Endothelial cell of umbilical vein (primary cell): ENCODE measurements around the gene SDR39U1. TPM values are rescaled to one million over a fixed set of nuclear protein-coding genes. Genes with fewer than 3 reads are reported as not detected.

Experiments
- BruUV-seq: library from RNA; stranded (reverse); fragments of 400-500 nt; replicated peaks from 2 replicates; lab custom pipeline; 2021; lab: Mats Ljungman, UMichigan
- CTCF ChIA-PET: fragments of 300-600, 350-600 bp; sonication (Branson Sonifier 250); formaldehyde crosslinking; loops from one replicate; lab custom pipeline; 2021; ENCODE audit warnings: antibody characterized with exemption, inconsistent platforms; lab: Charles Lee
- POLR2A ChIA-PET: fragments of 300-600, 350-600 bp; sonication (Branson Sonifier 250); formaldehyde crosslinking; loops from one replicate; lab custom pipeline; 2021; ENCODE audit warnings: antibody characterized with exemption, inconsistent platforms; lab: Charles Lee
- DNase-seq: peaks from one replicate; pipeline ENCODE4 v3.0.0-alpha.2; 2011; ENCODE audit warnings: low read depth, low spot score
- FAIRE-seq: peaks from 2 replicates; lab custom pipeline; 2011; peaks lifted over from hg19 to GRCh38; lab: Jason Lieb, UNC
- H2AFZ ChIP-seq: 2 replicates; pipeline ENCODE4 v1.6.0; 2012; ENCODE audit warnings: low read depth, low read length, control low read depth, inconsistent platforms
- H3K27ac ChIP-seq: 2 replicates; pipeline ENCODE4 v1.5.1; 2011; ENCODE audit warnings: low read depth, mild to moderate bottlenecking, control low read depth, low read length, moderate library complexity; ENCODE audit not compliant: insufficient read depth
- H3K27me3 ChIP-seq, 2 experiments: 2 replicates each; pipeline versions ENCODE4 v1.6.0 to v1.6.1; 2011; ENCODE audit warnings: low read length in 2 of 2, mixed read lengths in 1 of 2; ENCODE audit not compliant: control insufficient read depth in 2 of 2, insufficient read depth in 2 of 2
- H3K36me3 ChIP-seq, 2 experiments: 2 replicates in 1 of 2; 3 replicates in 1 of 2; pipeline ENCODE4 v1.5.1; 2011; ENCODE audit warnings: low read length in 2 of 2, mild to moderate bottlenecking in 1 of 2, moderate library complexity in 1 of 2; ENCODE audit not compliant: control insufficient read depth in 2 of 2, insufficient read depth in 2 of 2; ENCODE audit errors: extremely low read depth in 1 of 2
- H3K4me1 ChIP-seq: 3 replicates; pipeline ENCODE4 v1.5.1; 2011; ENCODE audit warnings: mild to moderate bottlenecking, low read length; ENCODE audit not compliant: control insufficient read depth, insufficient read depth; ENCODE audit errors: extremely low read depth
- H3K4me2 ChIP-seq: 2 replicates; pipeline ENCODE4 v1.6.1; 2011; ENCODE audit warnings: low read length, control low read depth, mixed read lengths; ENCODE audit not compliant: insufficient read depth
- H3K4me3 ChIP-seq, 3 experiments: fragments of 200-600 bp in 1 of 3; sonication (generic), shearing (Covaris generic) in 1 of 3; replicated peaks in 1 of 3; 2 replicates each; pipeline ENCODE4 v1.5.1; 2011 to 2016; ENCODE audit warnings: control low read depth in 3 of 3, low read length in 3 of 3, mild to moderate bottlenecking in 2 of 3, inconsistent platforms in 1 of 3, low read depth in 1 of 3, moderate library complexity in 1 of 3; ENCODE audit not compliant: insufficient read depth in 1 of 3
- H3K79me2 ChIP-seq: 2 replicates; pipeline ENCODE4 v1.6.0; 2012; ENCODE audit warnings: low read length, inconsistent platforms; ENCODE audit not compliant: control insufficient read depth, insufficient read depth
- H3K9ac ChIP-seq: replicated peaks from 2 replicates; pipeline ENCODE3; 2011; ENCODE audit warnings: low read length, control low read depth; ENCODE audit not compliant: insufficient read depth; ENCODE audit errors: extremely low read depth
- H3K9me1 ChIP-seq: replicated peaks from 3 replicates; pipeline ENCODE4 v1.6.0; 2011; ENCODE audit warnings: mild to moderate bottlenecking, low read length; ENCODE audit not compliant: control insufficient read depth, insufficient read depth; ENCODE audit errors: extremely low read depth
- H3K9me3 ChIP-seq: replicated peaks from 2 replicates; pipeline ENCODE4 v1.5.1; 2012; ENCODE audit warnings: low read length, inconsistent platforms; ENCODE audit not compliant: control insufficient read depth, insufficient read depth
- H4K20me1 ChIP-seq: replicated peaks from 2 replicates; pipeline ENCODE3; 2011; ENCODE audit warnings: mild to moderate bottlenecking, low read length; ENCODE audit not compliant: control insufficient read depth, insufficient read depth; ENCODE audit errors: extremely low read depth
- CTCF ChIP-seq, 2 donors: IDR thresholded peaks; 1 replicate in 1 of 2; 2 replicates in 1 of 2; pipeline ENCODE4 v1.5.1; 2011; ENCODE audit warnings: low read length in 2 of 2, mild to moderate bottlenecking in 2 of 2, moderate library complexity in 2 of 2, control low read depth in 1 of 2, inconsistent platforms in 1 of 2, low read depth in 1 of 2; ENCODE audit not compliant: insufficient read depth in 1 of 2; ENCODE audit errors: extremely low read depth in 1 of 2
- EZH2 ChIP-seq: IDR thresholded peaks from 2 replicates; pipeline ENCODE4 v1.6.1; 2012; ENCODE audit warnings: borderline replicate concordance, low read depth, mild to moderate bottlenecking, moderate library complexity, low read length, inconsistent platforms; ENCODE audit not compliant: severe bottlenecking
- FOS ChIP-seq: IDR thresholded peaks from 2 replicates; pipeline ENCODE4 v1.6.1; 2011; ENCODE audit warnings: mild to moderate bottlenecking, low read length, moderate library complexity, borderline replicate concordance; ENCODE audit not compliant: insufficient read depth
- GATA2 ChIP-seq: IDR thresholded peaks from 2 replicates; pipeline ENCODE4 v1.7.0; 2011; ENCODE audit warnings: low read depth, mild to moderate bottlenecking, moderate library complexity, mixed read lengths, low read length; ENCODE audit not compliant: insufficient read length, insufficient read depth
- JUN ChIP-seq: IDR thresholded peaks from 2 replicates; pipeline ENCODE4 v1.6.1; 2011; ENCODE audit warnings: borderline replicate concordance, low read depth; ENCODE audit not compliant: insufficient read length, insufficient read depth
- MAX ChIP-seq: IDR thresholded peaks from 2 replicates; pipeline ENCODE4 v1.6.1; 2011; ENCODE audit not compliant: insufficient read depth, insufficient read length
- MYC ChIP-seq: IDR thresholded peaks from one replicate; pipeline ENCODE4 v1.6.1; 2011; ENCODE audit warnings: mild to moderate bottlenecking, low read depth, low read length
- POLR2A ChIP-seq: IDR thresholded peaks from 2 replicates; pipeline ENCODE4 v1.6.1; 2012; ENCODE audit warnings: low read depth, mild to moderate bottlenecking, control low read depth, low read length
- POLR2AphosphoS5 ChIP-seq: IDR thresholded peaks from 2 replicates; pipeline ENCODE4 v1.6.1; 2012; ENCODE audit warnings: low read depth, mild to moderate bottlenecking, control low read depth, low read length, moderate library complexity; ENCODE audit not compliant: insufficient read depth
- dilution Hi-C: fragments of 300-500 bp; cut with MboI; formaldehyde crosslinking; loops from one replicate; pipeline ENCODE4 v1.15.0; 2019; ENCODE audit warnings: low sequenced_read_pairs; ENCODE audit not compliant: extremely low pct_ligation_motif_present
- intact Hi-C: fragments of 100-400 bp; cut with micrococcal nuclease; formaldehyde crosslinking; loops from one replicate; pipeline ENCODE4 v1.10.0; 2022
- polyA plus RNA-seq, 4 experiments: library from polyadenylated mRNA; depleted of rRNA in 3 of 4; stranded (reverse) in 3 of 4; unstranded in 1 of 4; fragments of >200 nt; gene quantifications; 2 replicates each; pipeline versions ENCODE4 v1.2.1 to v1.2.3, GENCODE V29; 2011 to 2012; ENCODE audit warnings: missing spikeins in 1 of 4
- total RNA-seq: library from RNA; stranded (reverse); gene quantifications from 2 replicates; pipeline ENCODE4 v1.2.3, GENCODE V29; 2021

Gene SDR39U1
- total and polyA plus RNA-seq, 2 donors (not counting 3 experiments of a cell fraction or from before 2014, with no cell fraction given): 40.2 to 72.6 TPM

- CTCF ChIA-PET: interaction anchor here (0.9 to 8.7 kb wide), 5 partner anchors 15 to 82 kb away, joined by 3 to 86 read pairs (median 25); partner anchors contain the start of genes ADCY4, CBLN3 and KHNYN
- no peak for TF ChIP-seq POLR2AphosphoS5
- no peak for TF ChIP-seq EZH2
- TF ChIP-seq POLR2A: no peak
- no peak for FAIRE-seq
These were observed 27.7 kb downstream of the SDR39U1 start for GRCh38 chr14:24414732-24415420.

GRCh38 chr14:24414077-24414476 lies 28.5 kb downstream of the SDR39U1 start:
- dilution Hi-C loops (no loop called here), intact Hi-C loops (no loop called here)
- Histone ChIP-seq H2AFZ (no peak overlapping the region), H3K9me1 (no peaks in the 10 kb centered on the region), H3K79me2 (no peaks in the 10 kb centered on the region), H3K27me3 (no peaks in the 10 kb centered on the region), H3K9me3 (no peaks in the 10 kb centered on the region), H3K4me3 (no peak overlapping the region), H3K9ac (no peak overlapping the region), H3K36me3 (peaks cover 4 to 45% of the 10 kb centered on the region in 2 experiments), H4K20me1 (no peaks in the 10 kb centered on the region), H3K4me2 (no peak overlapping the region), H3K4me1 (peaks cover 14% of the 10 kb centered on the region), H3K27ac (no peak overlapping the region)
- no peak for DNase-seq
- TF ChIP-seq GATA2: no peak
- no peak for TF ChIP-seq EZH2
- no peak for TF ChIP-seq POLR2AphosphoS5
- TF ChIP-seq CTCF (IDR thresholded peaks at IDR 0.05; ENCODE audit: extremely low read depth in 1 of 2, insufficient read depth in 1 of 2, low read depth in 1 of 2, low read length in 2 of 2): no peak
- TF ChIP-seq MYC: no peak
- TF ChIP-seq POLR2A: no peak
- no peak for TF ChIP-seq JUN
- no peak for TF ChIP-seq MAX
- TF ChIP-seq FOS: no peak
- FAIRE-seq: no peak
- CTCF ChIA-PET: interaction anchor here (0.9 to 8.7 kb wide), 8 partner anchors 10 to 81 kb away, joined by 3 to 86 read pairs (median 6); partner anchors contain the start of genes ADCY4, CBLN3 and KHNYN
- BruUV-seq: no TSS peak
- POLR2A ChIA-PET: interaction anchor here (0.5 kb wide), 1 partner anchor 200 kb away, joined by 3 read pairs; no protein-coding TSS in a partner anchor

More at GRCh38 chr14:24414732-24415420, 27.7 kb downstream of the SDR39U1 start:
- dilution Hi-C loops (no loop called here), intact Hi-C loops (no loop called here)
- Histone ChIP-seq H4K20me1 (no peaks in the 10 kb centered on the region), H3K27ac (no peak overlapping the region), H2AFZ (no peak overlapping the region), H3K27me3 (no peaks in the 10 kb centered on the region), H3K9ac (no peak overlapping the region), H3K79me2 (no peaks in the 10 kb centered on the region), H3K9me1 (no peaks in the 10 kb centered on the region), H3K4me1 (peaks cover 17% of the 10 kb centered on the region), H3K4me3 (no peak overlapping the region), H3K9me3 (no peaks in the 10 kb centered on the region), H3K36me3 (peaks cover 4 to 39% of the 10 kb centered on the region in 2 experiments), H3K4me2 (no peak overlapping the region)
- no peak for DNase-seq
- POLR2A ChIA-PET: no interaction called here
- no TSS peak for BruUV-seq
